HepG2 (cell line): Measurements from ENCODE around the gene PARS2. TPM values are rescaled to one million over a fixed set of nuclear protein-coding genes. Genes with fewer than 3 reads are reported as not detected.

ENCODE experiments used
- FLYWCH1 ChIP-seq: sonication (generic); formaldehyde crosslinking; IDR thresholded peaks from 2 replicates; pipeline ENCODE4 v1.8.1; 2023; ENCODE audit warnings: mild to moderate bottlenecking, missing genetic modification reagents
- IKZF4 ChIP-seq: sonication (generic); formaldehyde crosslinking; IDR thresholded peaks from 2 replicates; pipeline ENCODE4 v1.5.1; 2020; ENCODE audit warnings: borderline replicate concordance, mild to moderate bottlenecking, low read depth, missing genetic modification reagents; ENCODE audit errors: not compliant biosample characterization
- JUND ChIP-seq: sonication (generic); formaldehyde crosslinking; IDR thresholded peaks from 2 replicates; pipeline ENCODE4 v1.8.0; 2022; ENCODE audit warnings: mild to moderate bottlenecking, missing genetic modification reagents
- MTA1 ChIP-seq: sonication (generic); formaldehyde crosslinking; IDR thresholded peaks from 2 replicates; pipeline ENCODE4 v1.4.0; 2020; ENCODE audit warnings: missing genetic modification reagents, mild to moderate bottlenecking, borderline replicate concordance
- MXI1 ChIP-seq: IDR thresholded peaks from 3 replicates; pipeline ENCODE4 v1.6.1; 2012; ENCODE audit warnings: low read depth, low read length, inconsistent platforms, borderline replicate concordance
- POLR2AphosphoS2 ChIP-seq: IDR thresholded peaks from 2 replicates; pipeline ENCODE4 v1.6.1; 2011; ENCODE audit warnings: low read depth, low read length, improper control_type of control experiment
- RFX3 ChIP-seq: IDR thresholded peaks from 2 replicates; pipeline ENCODE4 v1.6.1; 2016; ENCODE audit warnings: missing biosample characterization, missing genetic modification reagents
- SIN3B ChIP-seq: fragments of 150-350 bp; IDR thresholded peaks from 2 replicates; pipeline ENCODE4 v1.6.1; 2014; ENCODE audit warnings: low read length
- XBP1 ChIP-seq: sonication (generic); formaldehyde crosslinking; IDR thresholded peaks from 2 replicates; pipeline ENCODE4 v1.5.0; 2020; ENCODE audit warnings: missing genetic modification reagents
- ZFY ChIP-seq: sonication (generic); formaldehyde crosslinking; IDR thresholded peaks from 2 replicates; pipeline ENCODE4 v1.4.0; 2020; ENCODE audit warnings: missing genetic modification reagents
- ZNF160 ChIP-seq: sonication (generic); formaldehyde crosslinking; IDR thresholded peaks from 2 replicates; pipeline ENCODE4 v1.8.0; 2022; ENCODE audit warnings: mild to moderate bottlenecking, inconsistent platforms, missing genetic modification reagents
- ZNF703 ChIP-seq: sonication (generic); formaldehyde crosslinking; IDR thresholded peaks from 2 replicates; pipeline ENCODE4 v1.5.1; 2020; ENCODE audit warnings: missing genetic modification reagents, mild to moderate bottlenecking, moderate library complexity, borderline replicate concordance
- ZNF777 ChIP-seq: sonication (generic); formaldehyde crosslinking; IDR thresholded peaks from 2 replicates; pipeline ENCODE4 v1.4.0; 2020; ENCODE audit warnings: missing genetic modification reagents
- ZSCAN29 ChIP-seq: sonication (generic); formaldehyde crosslinking; conservative IDR thresholded peaks from 2 replicates; pipeline ENCODE4 v1.4.0; 2020; ENCODE audit warnings: mild to moderate bottlenecking, missing genetic modification reagents
- polyA plus RNA-seq, 8 experiments: library from polyadenylated mRNA; depleted of rRNA in 3 of 8; stranded (reverse) in 7 of 8; unstranded in 1 of 8; fragments of >200 nt; fragmentation: Illumina TruSeq in 4 of 8; extraction: Trizol in 4 of 8; gene quantifications; 2 replicates each; pipeline versions ENCODE4 v1.2.1 to v1.2.3, GENCODE V29; 2011 to 2016; ENCODE audit warnings: low read depth in 4 of 8, missing spikeins in 1 of 8, mixed read lengths in 1 of 8; ENCODE audit not compliant: insufficient read depth in 1 of 8
- total RNA-seq, 5 experiments: library from RNA; depleted of rRNA; stranded (reverse); fragments of >200 nt; fragmentation: Illumina TruSeq; extraction: Trizol; gene quantifications; 2 replicates each; pipeline ENCODE4 v1.2.3, GENCODE V29; 2016; ENCODE audit warnings: low read depth in 1 of 5
- TF ChIP-seq, protein P1 (sequence below): sonication (generic); formaldehyde crosslinking; IDR thresholded peaks from 2 replicates; pipeline ENCODE4 v1.4.0; 2020; ENCODE audit warnings: mild to moderate bottlenecking, missing genetic modification reagents, borderline replicate concordance
- TF ChIP-seq, protein P2 (sequence below): sonication (generic); formaldehyde crosslinking; IDR thresholded peaks from 2 replicates; pipeline ENCODE4 v1.8.0; 2022; ENCODE audit warnings: mild to moderate bottlenecking, missing genetic modification reagents; ENCODE audit not compliant: insufficient replicate concordance
- TF ChIP-seq, protein P3 (sequence below): sonication (generic); formaldehyde crosslinking; IDR thresholded peaks from 2 replicates; pipeline ENCODE4 v1.9.0; 2021; ENCODE audit warnings: missing genetic modification reagents, borderline replicate concordance
- TF ChIP-seq, protein P4 (sequence below): sonication (generic); formaldehyde crosslinking; IDR thresholded peaks from 2 replicates; pipeline ENCODE4 v1.8.1; 2023; ENCODE audit warnings: mild to moderate bottlenecking, missing genetic modification reagents, borderline replicate concordance
- TF ChIP-seq, protein P5 (sequence below): sonication (generic); formaldehyde crosslinking; IDR thresholded peaks from 2 replicates; pipeline ENCODE4 v1.8.1; 2023; ENCODE audit warnings: mild to moderate bottlenecking, missing genetic modification reagents

The PARS2 gene
- total and polyA plus RNA-seq, 2 of the 13 experiments (the other 11 are each of a cell fraction or from before 2014, with no cell fraction given): 2.4 to 4.6 TPM

DNA sequence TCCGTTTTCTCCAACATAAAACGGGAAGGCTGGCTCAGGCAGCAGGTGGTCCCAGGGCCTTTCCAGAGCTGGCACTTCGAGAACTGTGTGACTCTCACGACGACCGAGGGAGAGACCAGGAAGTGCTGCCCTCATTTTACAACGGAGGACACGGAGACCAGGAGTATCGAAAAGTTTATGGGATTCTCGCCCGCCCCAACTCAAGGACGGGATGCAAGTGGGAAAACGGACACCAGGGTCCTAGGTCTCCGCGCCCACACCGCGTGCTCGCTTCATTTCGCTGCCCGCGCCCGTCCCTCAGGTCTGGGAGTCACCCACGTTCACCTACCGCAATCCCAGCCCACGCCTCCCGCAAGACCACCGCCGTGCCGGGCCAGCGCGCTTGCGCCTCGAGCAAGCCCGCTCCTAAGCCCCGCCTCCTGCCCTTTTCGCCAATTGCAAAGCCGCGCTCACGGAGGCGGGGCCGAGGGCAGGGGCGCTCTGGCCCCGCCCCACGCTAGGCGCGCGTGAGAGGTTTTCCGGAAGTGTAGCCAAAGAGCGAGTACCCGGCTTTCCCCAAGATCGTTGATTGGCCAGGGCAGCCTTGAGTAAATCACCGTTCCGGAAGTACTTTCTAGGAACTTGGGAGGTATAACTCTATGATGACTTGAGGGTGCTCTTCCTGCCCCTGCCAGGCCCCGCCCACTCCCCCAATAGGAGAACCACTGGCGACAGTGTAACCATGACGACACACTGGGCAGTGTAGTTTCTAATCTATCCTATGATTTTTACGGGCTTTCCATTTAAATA lies at the start of gene PARS2 (continued):
- TF ChIP-seq, protein P1, sequence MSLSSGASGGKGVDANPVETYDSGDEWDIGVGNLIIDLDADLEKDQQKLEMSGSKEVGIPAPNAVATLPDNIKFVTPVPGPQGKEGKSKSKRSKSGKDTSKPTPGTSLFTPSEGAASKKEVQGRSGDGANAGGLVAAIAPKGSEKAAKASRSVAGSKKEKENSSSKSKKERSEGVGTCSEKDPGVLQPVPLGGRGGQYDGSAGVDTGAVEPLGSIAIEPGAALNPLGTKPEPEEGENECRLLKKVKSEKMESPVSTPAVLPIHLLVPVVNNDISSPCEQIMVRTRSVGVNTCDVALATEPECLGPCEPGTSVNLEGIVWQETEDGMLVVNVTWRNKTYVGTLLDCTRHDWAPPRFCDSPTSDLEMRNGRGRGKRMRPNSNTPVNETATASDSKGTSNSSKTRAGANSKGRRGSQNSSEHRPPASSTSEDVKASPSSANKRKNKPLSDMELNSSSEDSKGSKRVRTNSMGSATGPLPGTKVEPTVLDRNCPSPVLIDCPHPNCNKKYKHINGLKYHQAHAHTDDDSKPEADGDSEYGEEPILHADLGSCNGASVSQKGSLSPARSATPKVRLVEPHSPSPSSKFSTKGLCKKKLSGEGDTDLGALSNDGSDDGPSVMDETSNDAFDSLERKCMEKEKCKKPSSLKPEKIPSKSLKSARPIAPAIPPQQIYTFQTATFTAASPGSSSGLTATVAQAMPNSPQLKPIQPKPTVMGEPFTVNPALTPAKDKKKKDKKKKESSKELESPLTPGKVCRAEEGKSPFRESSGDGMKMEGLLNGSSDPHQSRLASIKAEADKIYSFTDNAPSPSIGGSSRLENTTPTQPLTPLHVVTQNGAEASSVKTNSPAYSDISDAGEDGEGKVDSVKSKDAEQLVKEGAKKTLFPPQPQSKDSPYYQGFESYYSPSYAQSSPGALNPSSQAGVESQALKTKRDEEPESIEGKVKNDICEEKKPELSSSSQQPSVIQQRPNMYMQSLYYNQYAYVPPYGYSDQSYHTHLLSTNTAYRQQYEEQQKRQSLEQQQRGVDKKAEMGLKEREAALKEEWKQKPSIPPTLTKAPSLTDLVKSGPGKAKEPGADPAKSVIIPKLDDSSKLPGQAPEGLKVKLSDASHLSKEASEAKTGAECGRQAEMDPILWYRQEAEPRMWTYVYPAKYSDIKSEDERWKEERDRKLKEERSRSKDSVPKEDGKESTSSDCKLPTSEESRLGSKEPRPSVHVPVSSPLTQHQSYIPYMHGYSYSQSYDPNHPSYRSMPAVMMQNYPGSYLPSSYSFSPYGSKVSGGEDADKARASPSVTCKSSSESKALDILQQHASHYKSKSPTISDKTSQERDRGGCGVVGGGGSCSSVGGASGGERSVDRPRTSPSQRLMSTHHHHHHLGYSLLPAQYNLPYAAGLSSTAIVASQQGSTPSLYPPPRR (CRISPR knock-in tag): no peak
- TF ChIP-seq RFX3 (CRISPR knock-in tag) (peak; percentile 88), ZNF160 (no peak), MTA1 (CRISPR knock-in tag) (no peak), SIN3B (no peak), MXI1 (peak; percentile 93; the same call in 2 of the 3 replicates), ZNF777 (CRISPR knock-in tag) (no peak), FLYWCH1 (CRISPR knock-in tag) (no peak), JUND (CRISPR knock-in tag) (0 out of 2 replicates have a peak, but pooled peaks have one; percentile 5), ZFY (CRISPR knock-in tag) (peak; percentile 90), XBP1 (CRISPR knock-in tag) (no peak), POLR2AphosphoS2 (no peak; the same call in 1 of the 2 replicates), ZNF703 (CRISPR knock-in tag) (no peak), ZSCAN29 (CRISPR knock-in tag) (no peak), IKZF4 (CRISPR knock-in tag) (peak; percentile 26)
- TF ChIP-seq, protein P2, sequence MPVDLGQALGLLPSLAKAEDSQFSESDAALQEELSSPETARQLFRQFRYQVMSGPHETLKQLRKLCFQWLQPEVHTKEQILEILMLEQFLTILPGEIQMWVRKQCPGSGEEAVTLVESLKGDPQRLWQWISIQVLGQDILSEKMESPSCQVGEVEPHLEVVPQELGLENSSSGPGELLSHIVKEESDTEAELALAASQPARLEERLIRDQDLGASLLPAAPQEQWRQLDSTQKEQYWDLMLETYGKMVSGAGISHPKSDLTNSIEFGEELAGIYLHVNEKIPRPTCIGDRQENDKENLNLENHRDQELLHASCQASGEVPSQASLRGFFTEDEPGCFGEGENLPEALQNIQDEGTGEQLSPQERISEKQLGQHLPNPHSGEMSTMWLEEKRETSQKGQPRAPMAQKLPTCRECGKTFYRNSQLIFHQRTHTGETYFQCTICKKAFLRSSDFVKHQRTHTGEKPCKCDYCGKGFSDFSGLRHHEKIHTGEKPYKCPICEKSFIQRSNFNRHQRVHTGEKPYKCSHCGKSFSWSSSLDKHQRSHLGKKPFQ (CRISPR knock-in tag): no peak
- TF ChIP-seq, protein P3, sequence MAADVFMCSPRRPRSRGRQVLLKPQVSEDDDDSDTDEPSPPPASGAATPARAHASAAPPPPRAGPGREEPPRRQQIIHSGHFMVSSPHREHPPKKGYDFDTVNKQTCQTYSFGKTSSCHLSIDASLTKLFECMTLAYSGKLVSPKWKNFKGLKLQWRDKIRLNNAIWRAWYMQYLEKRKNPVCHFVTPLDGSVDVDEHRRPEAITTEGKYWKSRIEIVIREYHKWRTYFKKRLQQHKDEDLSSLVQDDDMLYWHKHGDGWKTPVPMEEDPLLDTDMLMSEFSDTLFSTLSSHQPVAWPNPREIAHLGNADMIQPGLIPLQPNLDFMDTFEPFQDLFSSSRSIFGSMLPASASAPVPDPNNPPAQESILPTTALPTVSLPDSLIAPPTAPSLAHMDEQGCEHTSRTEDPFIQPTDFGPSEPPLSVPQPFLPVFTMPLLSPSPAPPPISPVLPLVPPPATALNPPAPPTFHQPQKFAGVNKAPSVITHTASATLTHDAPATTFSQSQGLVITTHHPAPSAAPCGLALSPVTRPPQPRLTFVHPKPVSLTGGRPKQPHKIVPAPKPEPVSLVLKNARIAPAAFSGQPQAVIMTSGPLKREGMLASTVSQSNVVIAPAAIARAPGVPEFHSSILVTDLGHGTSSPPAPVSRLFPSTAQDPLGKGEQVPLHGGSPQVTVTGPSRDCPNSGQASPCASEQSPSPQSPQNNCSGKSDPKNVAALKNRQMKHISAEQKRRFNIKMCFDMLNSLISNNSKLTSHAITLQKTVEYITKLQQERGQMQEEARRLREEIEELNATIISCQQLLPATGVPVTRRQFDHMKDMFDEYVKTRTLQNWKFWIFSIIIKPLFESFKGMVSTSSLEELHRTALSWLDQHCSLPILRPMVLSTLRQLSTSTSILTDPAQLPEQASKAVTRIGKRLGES (CRISPR knock-in tag): no peak
- TF ChIP-seq, protein P4, sequence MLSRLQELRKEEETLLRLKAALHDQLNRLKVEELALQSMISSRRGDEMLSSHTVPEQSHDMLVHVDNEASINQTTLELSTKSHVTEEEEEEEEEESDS (CRISPR knock-in tag): no peak
- TF ChIP-seq, protein P5, sequence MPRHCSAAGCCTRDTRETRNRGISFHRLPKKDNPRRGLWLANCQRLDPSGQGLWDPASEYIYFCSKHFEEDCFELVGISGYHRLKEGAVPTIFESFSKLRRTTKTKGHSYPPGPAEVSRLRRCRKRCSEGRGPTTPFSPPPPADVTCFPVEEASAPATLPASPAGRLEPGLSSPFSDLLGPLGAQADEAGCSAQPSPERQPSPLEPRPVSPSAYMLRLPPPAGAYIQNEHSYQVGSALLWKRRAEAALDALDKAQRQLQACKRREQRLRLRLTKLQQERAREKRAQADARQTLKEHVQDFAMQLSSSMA: no peak
